Neural cell (in vitro differentiated cells): Measurements from ENCODE around the gene WIZ. TPM values are rescaled to one million over a fixed set of nuclear protein-coding genes. Genes with fewer than 3 reads are reported as not detected.

Source experiments
- H2AFZ ChIP-seq: fragments of 200-600, 300-800 bp; sonication (generic), shearing (Covaris generic); 2 replicates; pipeline ENCODE4 v1.6.0; 2014; ENCODE audit warnings: low read depth, mild to moderate bottlenecking, antibody characterized with exemption, low read length, moderate library complexity
- H3F3A ChIP-seq: fragments of 200-600 bp; shearing (Covaris generic); 2 replicates; pipeline ENCODE4 v1.6.1; 2016; ENCODE audit warnings: mild to moderate bottlenecking, moderate library complexity, mixed read lengths, antibody characterized with exemption, low read length; ENCODE audit not compliant: insufficient read depth, poor library complexity, severe bottlenecking
- H3K27ac ChIP-seq: fragments of 200-600, 300-800 bp; sonication (generic), shearing (Covaris generic); 2 replicates; pipeline ENCODE4 v1.5.1; 2014; ENCODE audit warnings: mild to moderate bottlenecking, low read length, moderate library complexity
- H3K27me3 ChIP-seq: fragments of 300-800, 200-600 bp; sonication (generic), shearing (Covaris generic); 2 replicates; pipeline ENCODE4 v1.6.0; 2014; ENCODE audit warnings: mild to moderate bottlenecking, low read depth, low read length, moderate library complexity; ENCODE audit not compliant: insufficient read depth
- H3K36me3 ChIP-seq: fragments of 300-800, 200-600 bp; sonication (generic), shearing (Covaris generic); 2 replicates; pipeline ENCODE4 v1.5.1; 2014; ENCODE audit warnings: mild to moderate bottlenecking, antibody characterized with exemption, low read length, moderate library complexity; ENCODE audit not compliant: insufficient read depth
- H3K4me2 ChIP-seq: fragments of 300-800, 200-600 bp; sonication (generic), shearing (Covaris generic); 2 replicates; pipeline ENCODE4 v1.6.0; 2014; ENCODE audit warnings: mild to moderate bottlenecking, low read length
- H3K4me3 ChIP-seq: fragments of 300-800, 200-600 bp; sonication (generic), shearing (Covaris generic); 2 replicates; pipeline ENCODE4 v1.5.1; 2014; ENCODE audit warnings: mild to moderate bottlenecking, low read length, moderate library complexity
- H3K79me2 ChIP-seq: fragments of 200-600 bp; shearing (Covaris generic); replicated peaks from 2 replicates; pipeline ENCODE4 v1.6.0; 2014; ENCODE audit warnings: mild to moderate bottlenecking, low read length, moderate library complexity; ENCODE audit not compliant: insufficient read depth
- H3K9ac ChIP-seq: fragments of 300-800, 200-600 bp; sonication (generic), shearing (Covaris generic); 2 replicates; pipeline ENCODE4 v1.6.1; 2016; ENCODE audit warnings: mild to moderate bottlenecking, low read length, mixed read lengths
- H3K9me2 ChIP-seq: fragments of 200-600 bp; shearing (Covaris generic); 2 replicates; pipeline ENCODE4 v1.6.1; 2016; ENCODE audit warnings: mild to moderate bottlenecking, low read length, mixed read lengths; ENCODE audit not compliant: insufficient read depth
- H3K9me3 ChIP-seq: fragments of 200-600, 300-800 bp; sonication (generic), shearing (Covaris generic); 2 replicates; pipeline ENCODE4 v1.6.1; 2016; ENCODE audit warnings: mild to moderate bottlenecking, mixed run types, low read length, moderate library complexity, mixed read lengths
- H4K20me1 ChIP-seq: fragments of 200-600 bp; shearing (Covaris generic); 2 replicates; pipeline ENCODE4 v1.6.1; 2016; ENCODE audit warnings: mild to moderate bottlenecking, mixed run types; ENCODE audit not compliant: insufficient read depth
- EP300 ChIP-seq: fragments of 450-650 bp; conservative IDR thresholded peaks from 2 replicates; pipeline ENCODE4 v1.6.1; 2014; ENCODE audit warnings: antibody characterized with exemption, mild to moderate bottlenecking, moderate library complexity; ENCODE audit not compliant: poor library complexity, severe bottlenecking
- EZH2 ChIP-seq: fragments of 200-600, 300-800 bp; shearing (Covaris generic), sonication (generic); IDR thresholded peaks from 2 replicates; pipeline ENCODE4 v1.6.1; 2014; ENCODE audit warnings: antibody characterized with exemption, low read length, borderline replicate concordance, mild to moderate bottlenecking; ENCODE audit not compliant: insufficient read depth, poor library complexity, severe bottlenecking
- MXI1 ChIP-seq: fragments of 450-650 bp; conservative IDR thresholded peaks from 2 replicates; pipeline ENCODE4 v1.6.1; 2014; ENCODE audit warnings: antibody characterized with exemption, mild to moderate bottlenecking; ENCODE audit not compliant: poor library complexity, severe bottlenecking
- POLR2AphosphoS5 ChIP-seq: IDR thresholded peaks from 2 replicates; pipeline ENCODE4 v1.6.1; 2012
- RAD21 ChIP-seq: fragments of 450-650 bp; conservative IDR thresholded peaks from 2 replicates; pipeline ENCODE4 v1.6.1; 2014; ENCODE audit warnings: antibody characterized with exemption, mild to moderate bottlenecking, moderate library complexity
- SMC3 ChIP-seq: fragments of 450-650 bp; conservative IDR thresholded peaks from 2 replicates; pipeline ENCODE4 v1.6.1; 2014; ENCODE audit warnings: antibody characterized with exemption, mild to moderate bottlenecking, moderate library complexity; ENCODE audit not compliant: poor library complexity
- TAF1 ChIP-seq: IDR thresholded peaks from 2 replicates; pipeline ENCODE4 v1.6.1; 2012; ENCODE audit warnings: low read depth
- polyA plus RNA-seq: library from polyadenylated mRNA; depleted of rRNA; stranded (reverse); fragments of >200 nt; gene quantifications from 2 replicates; pipeline ENCODE4 v1.2.3, GENCODE V29; 2014
- TF ChIP-seq, protein P1 (sequence below): IDR thresholded peaks from 2 replicates; pipeline ENCODE4 v1.6.1; 2012; ENCODE audit warnings: borderline replicate concordance
- TF ChIP-seq, protein P2 (sequence below): fragments of 450-650 bp; IDR thresholded peaks from 2 replicates; pipeline ENCODE4 v1.5.1; 2014; ENCODE audit warnings: antibody characterized with exemption, mild to moderate bottlenecking, moderate library complexity; ENCODE audit not compliant: poor library complexity, severe bottlenecking

The WIZ gene
- polyA plus RNA-seq, 1 donor from 2014 or later, result 13.0 TPM

DNA sequence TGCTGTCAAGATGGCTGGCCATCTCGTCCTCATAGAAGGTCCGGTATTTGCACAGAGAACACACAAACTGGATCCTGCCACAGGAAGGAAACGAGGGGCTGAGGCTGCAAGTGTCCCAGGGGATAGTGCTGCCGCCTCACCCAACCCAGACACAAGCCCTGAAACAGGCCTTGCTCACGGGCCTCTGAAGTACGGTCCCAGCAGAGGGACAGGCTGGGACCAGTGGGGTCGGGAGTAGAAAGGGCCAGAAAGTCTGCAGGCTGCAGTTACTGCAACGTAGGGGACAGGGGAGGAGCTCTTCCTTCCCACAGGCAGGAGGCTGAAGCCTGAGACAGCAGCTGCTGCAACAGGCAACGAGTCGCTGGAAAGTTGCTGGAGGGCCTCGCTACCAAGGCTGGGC lies 52.0 kb downstream of the WIZ start:
- peaks cover 31% of the 10 kb centered on the region for H4K20me1 ChIP-seq
- no peaks in the 10 kb centered on the region for H3K36me3 ChIP-seq
- TF ChIP-seq SMC3, result no peak
- TF ChIP-seq POLR2AphosphoS5, result no peak
- no peak for TF ChIP-seq EP300
- no peak for TF ChIP-seq TAF1
- TF ChIP-seq RAD21, result no peak
- TF ChIP-seq, protein P1, sequence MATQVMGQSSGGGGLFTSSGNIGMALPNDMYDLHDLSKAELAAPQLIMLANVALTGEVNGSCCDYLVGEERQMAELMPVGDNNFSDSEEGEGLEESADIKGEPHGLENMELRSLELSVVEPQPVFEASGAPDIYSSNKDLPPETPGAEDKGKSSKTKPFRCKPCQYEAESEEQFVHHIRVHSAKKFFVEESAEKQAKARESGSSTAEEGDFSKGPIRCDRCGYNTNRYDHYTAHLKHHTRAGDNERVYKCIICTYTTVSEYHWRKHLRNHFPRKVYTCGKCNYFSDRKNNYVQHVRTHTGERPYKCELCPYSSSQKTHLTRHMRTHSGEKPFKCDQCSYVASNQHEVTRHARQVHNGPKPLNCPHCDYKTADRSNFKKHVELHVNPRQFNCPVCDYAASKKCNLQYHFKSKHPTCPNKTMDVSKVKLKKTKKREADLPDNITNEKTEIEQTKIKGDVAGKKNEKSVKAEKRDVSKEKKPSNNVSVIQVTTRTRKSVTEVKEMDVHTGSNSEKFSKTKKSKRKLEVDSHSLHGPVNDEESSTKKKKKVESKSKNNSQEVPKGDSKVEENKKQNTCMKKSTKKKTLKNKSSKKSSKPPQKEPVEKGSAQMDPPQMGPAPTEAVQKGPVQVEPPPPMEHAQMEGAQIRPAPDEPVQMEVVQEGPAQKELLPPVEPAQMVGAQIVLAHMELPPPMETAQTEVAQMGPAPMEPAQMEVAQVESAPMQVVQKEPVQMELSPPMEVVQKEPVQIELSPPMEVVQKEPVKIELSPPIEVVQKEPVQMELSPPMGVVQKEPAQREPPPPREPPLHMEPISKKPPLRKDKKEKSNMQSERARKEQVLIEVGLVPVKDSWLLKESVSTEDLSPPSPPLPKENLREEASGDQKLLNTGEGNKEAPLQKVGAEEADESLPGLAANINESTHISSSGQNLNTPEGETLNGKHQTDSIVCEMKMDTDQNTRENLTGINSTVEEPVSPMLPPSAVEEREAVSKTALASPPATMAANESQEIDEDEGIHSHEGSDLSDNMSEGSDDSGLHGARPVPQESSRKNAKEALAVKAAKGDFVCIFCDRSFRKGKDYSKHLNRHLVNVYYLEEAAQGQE, result no peak

DNA sequence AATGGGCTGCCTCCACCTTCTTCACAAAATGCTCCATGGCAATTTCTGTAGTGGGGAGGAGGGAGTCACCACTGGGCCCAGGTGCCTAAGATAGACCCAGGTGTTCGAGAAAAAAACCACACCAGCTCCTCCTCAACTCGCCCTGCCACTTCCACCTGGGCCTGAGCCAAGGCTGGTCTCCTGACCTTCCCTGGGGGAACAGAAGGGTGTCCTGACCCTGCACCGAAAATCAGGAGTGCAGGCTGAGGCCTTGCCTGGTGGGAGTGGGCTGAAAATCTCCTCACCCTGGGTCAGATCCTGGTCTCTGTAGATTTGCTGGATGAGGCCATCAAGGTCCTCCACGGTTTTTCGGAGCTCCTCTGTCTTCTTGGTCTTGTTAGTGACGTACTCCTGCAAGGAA lies 52.5 kb downstream of the WIZ start:
- H3K27ac ChIP-seq, result no peak overlapping the region
- H3K9me3 ChIP-seq, result no peaks in the 10 kb centered on the region
- TF ChIP-seq POLR2AphosphoS5 (no peak), MXI1 (no peak), SMC3 (no peak), RAD21 (no peak), EZH2 (no peak), TAF1 (no peak), EP300 (no peak)
- TF ChIP-seq, protein P2, sequence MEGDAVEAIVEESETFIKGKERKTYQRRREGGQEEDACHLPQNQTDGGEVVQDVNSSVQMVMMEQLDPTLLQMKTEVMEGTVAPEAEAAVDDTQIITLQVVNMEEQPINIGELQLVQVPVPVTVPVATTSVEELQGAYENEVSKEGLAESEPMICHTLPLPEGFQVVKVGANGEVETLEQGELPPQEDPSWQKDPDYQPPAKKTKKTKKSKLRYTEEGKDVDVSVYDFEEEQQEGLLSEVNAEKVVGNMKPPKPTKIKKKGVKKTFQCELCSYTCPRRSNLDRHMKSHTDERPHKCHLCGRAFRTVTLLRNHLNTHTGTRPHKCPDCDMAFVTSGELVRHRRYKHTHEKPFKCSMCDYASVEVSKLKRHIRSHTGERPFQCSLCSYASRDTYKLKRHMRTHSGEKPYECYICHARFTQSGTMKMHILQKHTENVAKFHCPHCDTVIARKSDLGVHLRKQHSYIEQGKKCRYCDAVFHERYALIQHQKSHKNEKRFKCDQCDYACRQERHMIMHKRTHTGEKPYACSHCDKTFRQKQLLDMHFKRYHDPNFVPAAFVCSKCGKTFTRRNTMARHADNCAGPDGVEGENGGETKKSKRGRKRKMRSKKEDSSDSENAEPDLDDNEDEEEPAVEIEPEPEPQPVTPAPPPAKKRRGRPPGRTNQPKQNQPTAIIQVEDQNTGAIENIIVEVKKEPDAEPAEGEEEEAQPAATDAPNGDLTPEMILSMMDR, result no peak
- TF ChIP-seq, protein P1, result no peak
- no peak overlapping the region for H3K4me3 ChIP-seq
- peaks cover 26% of the 10 kb centered on the region for H4K20me1 ChIP-seq
- H3K79me2 ChIP-seq, result peaks cover 7% of the 10 kb centered on the region
- H3K9ac ChIP-seq, result no peak overlapping the region
- no peak overlapping the region for H2AFZ ChIP-seq
- H3K9me2 ChIP-seq, result no peaks in the 10 kb centered on the region
- H3K36me3 ChIP-seq, result no peaks in the 10 kb centered on the region
- no peaks in the 10 kb centered on the region for H3K27me3 ChIP-seq
- no peaks in the 10 kb centered on the region for H3F3A ChIP-seq
- H3K4me2 ChIP-seq, result no peak overlapping the region

More for the DNA sequence above, 52.0 kb downstream of the WIZ start:
- H2AFZ ChIP-seq, result no peak overlapping the region
- no peak overlapping the region for H3K4me2 ChIP-seq
- H3K9me3 ChIP-seq, result no peaks in the 10 kb centered on the region
- H3K4me3 ChIP-seq, result no peak overlapping the region
- no peak overlapping the region for H3K27ac ChIP-seq
- no peaks in the 10 kb centered on the region for H3K9me2 ChIP-seq
- no peak overlapping the region for H3K9ac ChIP-seq
- H3K79me2 ChIP-seq, result peaks cover 13% of the 10 kb centered on the region
- H3F3A ChIP-seq, result no peaks in the 10 kb centered on the region
- H3K27me3 ChIP-seq, result no peaks in the 10 kb centered on the region
